K562 (cell line): Measurements from ENCODE around the gene IFI27L2. TPM values are rescaled to one million over a fixed set of nuclear protein-coding genes. Genes with fewer than 3 reads are reported as not detected.

Source experiments
- ATAC-seq: fragments of 200-7000 bp; cut with Tn5 transposase; 3 replicates; pipeline ENCODE4 v1.9.1; 2020; ENCODE audit warnings: moderate library complexity
- BruUV-seq: library from RNA; stranded (reverse); fragments of 400-500 nt; replicated peaks from 2 replicates; lab custom pipeline; 2021; lab: Mats Ljungman, UMichigan
- CTCF ChIA-PET: fragments of 300-600 bp; formaldehyde crosslinking; extraction: SDS; loops from one replicate; lab custom pipeline; 2021; ENCODE audit warnings: low intra/inter-chr PET ratio; lab: Yijun Ruan, JAX
- POLR2A ChIA-PET: fragments of 300-600, 350-650 bp; sonication (Branson Sonifier 250); formaldehyde crosslinking; extraction: SDS; loops from one replicate; lab custom pipeline; 2021; ENCODE audit warnings: antibody characterized with exemption, inconsistent platforms; lab: Yijun Ruan, JAX
- DNase-seq, 4 experiments: peaks; one replicate each; pipeline versions ENCODE4 v3.0.0 to v3.0.0-alpha.2; 2011 to 2018; ENCODE audit warnings: low spot score in 3 of 4, mixed read lengths in 3 of 4; ENCODE audit errors: extremely low read depth in 1 of 4
- FAIRE-seq: peaks from 2 replicates; lab custom pipeline; 2011; peaks lifted over from hg19 to GRCh38; lab: Jason Lieb, UNC
- H2AFZ ChIP-seq: 2 replicates; pipeline ENCODE4 v1.6.0; 2011; ENCODE audit warnings: low read depth, low read length, control low read depth, inconsistent platforms
- H3K27ac ChIP-seq: fragments of 200-600 bp; 3 replicates; pipeline ENCODE4 v1.8.0; 2011; ENCODE audit warnings: low read depth, mild to moderate bottlenecking, control low read depth, inconsistent platforms, low read length, moderate library complexity, mixed read lengths; ENCODE audit errors: extremely low read depth
- H3K27me3 ChIP-seq, 2 experiments: fragments of 300-600 bp in 1 of 2; 2 replicates in 1 of 2; 3 replicates in 1 of 2; pipeline versions ENCODE4 v1.6.0 to v1.8.0; 2011; ENCODE audit warnings: inconsistent platforms in 2 of 2, low read length in 2 of 2, mild to moderate bottlenecking in 1 of 2, mixed read lengths in 1 of 2, moderate library complexity in 1 of 2; ENCODE audit not compliant: control insufficient read depth in 2 of 2, insufficient read depth in 2 of 2
- H3K36me3 ChIP-seq: fragments of 300-600 bp; 3 replicates; pipeline ENCODE4 v1.8.0; 2011; ENCODE audit warnings: mild to moderate bottlenecking, low read length, inconsistent platforms; ENCODE audit not compliant: control insufficient read depth, insufficient read depth
- H3K4me1 ChIP-seq, 2 experiments: fragments of 200-600 bp in 1 of 2; replicated peaks in 1 of 2; 2 replicates in 1 of 2; 3 replicates in 1 of 2; pipeline versions ENCODE4 v1.5.1 to v1.8.0; 2011; ENCODE audit warnings: inconsistent platforms in 2 of 2, low read length in 2 of 2, mild to moderate bottlenecking in 1 of 2, mixed read lengths in 1 of 2, moderate library complexity in 1 of 2; ENCODE audit not compliant: control insufficient read depth in 2 of 2, insufficient read depth in 2 of 2
- H3K4me2 ChIP-seq: 2 replicates; pipeline ENCODE4 v1.6.1; 2011; ENCODE audit warnings: low read length, control low read depth, inconsistent platforms, mixed read lengths; ENCODE audit not compliant: insufficient read depth
- H3K4me3 ChIP-seq: fragments of 200-600 bp; sonication (generic), shearing (Covaris generic); 2 replicates; pipeline ENCODE4 v1.5.1; 2016; ENCODE audit warnings: control low read depth, inconsistent platforms
- H3K79me2 ChIP-seq: fragments of 200-600 bp; 3 replicates; pipeline ENCODE4 v1.8.0; 2011; ENCODE audit warnings: low read length, inconsistent platforms; ENCODE audit not compliant: control insufficient read depth, insufficient read depth
- H3K9ac ChIP-seq, 2 experiments: 2 replicates each; pipeline versions ENCODE4 v1.6.0 to v1.6.1; 2011; ENCODE audit warnings: low read depth in 2 of 2, low read length in 2 of 2, control low read depth in 1 of 2, inconsistent platforms in 1 of 2, mild to moderate bottlenecking in 1 of 2, mixed read lengths in 1 of 2; ENCODE audit not compliant: insufficient read depth in 1 of 2
- H3K9me1 ChIP-seq: one replicate; pipeline ENCODE4 v1.6.0; 2011; ENCODE audit warnings: inconsistent platforms, mild to moderate bottlenecking, low read length, moderate library complexity; ENCODE audit not compliant: control insufficient read depth, insufficient read depth
- H3K9me3 ChIP-seq: replicated peaks from 2 replicates; pipeline ENCODE4 v1.5.1; 2011; ENCODE audit warnings: low read depth, low read length, inconsistent platforms; ENCODE audit not compliant: control insufficient read depth, insufficient read depth
- H4K20me1 ChIP-seq: replicated peaks from 2 replicates; pipeline ENCODE4 v1.6.1; 2011; ENCODE audit warnings: low read length, inconsistent platforms, mixed read lengths; ENCODE audit not compliant: control insufficient read depth, insufficient read depth
- JUNB ChIP-seq: fragments of 450-650 bp; formaldehyde crosslinking; conservative IDR thresholded peaks from 2 replicates; pipeline ENCODE4 v1.4.0; 2020; ENCODE audit warnings: mild to moderate bottlenecking
- TBL1XR1 ChIP-seq, 2 experiments: IDR thresholded peaks; 2 replicates each; pipeline ENCODE4 v1.6.1; 2012; ENCODE audit warnings: improper control_type of control experiment in 2 of 2, low read length in 2 of 2, mild to moderate bottlenecking in 1 of 2
- TOE1 ChIP-seq, 2 experiments: fragments of 450-650 bp in 1 of 2; sonication (generic) in 1 of 2; formaldehyde crosslinking in 1 of 2; IDR thresholded peaks; 2 replicates each; pipeline versions ENCODE4 v1.7.1 to v1.8.0; 2016 to 2022; ENCODE audit warnings: borderline replicate concordance in 2 of 2, mild to moderate bottlenecking in 2 of 2, antibody characterized with exemption in 1 of 2, inconsistent platforms in 1 of 2, low read depth in 1 of 2, missing genetic modification reagents in 1 of 2, moderate library complexity in 1 of 2
- ZC3H4 ChIP-seq: sonication (generic); formaldehyde crosslinking; IDR thresholded peaks from 2 replicates; pipeline ENCODE4 v1.9.0; 2021; ENCODE audit warnings: missing genetic modification reagents, borderline replicate concordance
- ZNF354B ChIP-seq: fragments of 250-450 bp; sonication (Bioruptor Pico); IDR thresholded peaks from 2 replicates; pipeline ENCODE4 v1.4.0; 2020
- WGBS: fragments of 100-300 bp; shearing (Covaris generic); methylation state at CpG from one replicate; pipeline ENCODE4 v1.1.6; 2016; ENCODE audit warnings: low coverage, mixed read lengths; ENCODE audit not compliant: insufficient coverage; ENCODE audit errors: missing lambda C conversion rate; 5-methylcytosine and 5-hydroxymethylcytosine counted together
- in situ Hi-C: fragments of 300-500 bp; cut with MboI; formaldehyde crosslinking; loops from 4 replicates; pipeline ENCODE4 v1.15.0; 2018; ENCODE audit warnings: inconsistent platforms, mixed read lengths
- intact Hi-C: fragments of 100-400 bp; cut with micrococcal nuclease; formaldehyde crosslinking; loops from 2 replicates; pipeline ENCODE4 v1.14.2; 2022
- polyA plus RNA-seq, 8 experiments: library from polyadenylated mRNA; depleted of rRNA in 4 of 8; stranded (reverse) in 5 of 8; unstranded in 3 of 8; fragments of >200 nt; fragmentation: Nextera tagmentation in 2 of 8; fragmentation: Illumina TruSeq in 1 of 8; extraction: Ambion mirVana in 2 of 8; extraction: Trizol in 1 of 8; gene quantifications; 2 replicates each; pipeline versions ENCODE4 v1.2.1 to v1.2.3, GENCODE V29; 2011 to 2014; ENCODE audit warnings: inconsistent platforms in 1 of 8, missing spikeins in 1 of 8
- total RNA-seq, 7 experiments: library from RNA; depleted of rRNA in 6 of 7; stranded (reverse); fragments of >200 nt in 6 of 7; fragmentation: Illumina TruSeq in 2 of 7; extraction: Trizol in 2 of 7; gene quantifications; 2 replicates each; pipeline versions ENCODE4 v1.2.1 to v1.2.3, GENCODE V29; 2011 to 2021; ENCODE audit warnings: low replicate concordance in 1 of 7

Gene IFI27L2
- total and polyA plus RNA-seq, 9 of the 15 experiments (the other 6 are each of a cell fraction or from before 2014, with no cell fraction given) = 1.0 to 9.3 (median 4.1) TPM

DNA sequence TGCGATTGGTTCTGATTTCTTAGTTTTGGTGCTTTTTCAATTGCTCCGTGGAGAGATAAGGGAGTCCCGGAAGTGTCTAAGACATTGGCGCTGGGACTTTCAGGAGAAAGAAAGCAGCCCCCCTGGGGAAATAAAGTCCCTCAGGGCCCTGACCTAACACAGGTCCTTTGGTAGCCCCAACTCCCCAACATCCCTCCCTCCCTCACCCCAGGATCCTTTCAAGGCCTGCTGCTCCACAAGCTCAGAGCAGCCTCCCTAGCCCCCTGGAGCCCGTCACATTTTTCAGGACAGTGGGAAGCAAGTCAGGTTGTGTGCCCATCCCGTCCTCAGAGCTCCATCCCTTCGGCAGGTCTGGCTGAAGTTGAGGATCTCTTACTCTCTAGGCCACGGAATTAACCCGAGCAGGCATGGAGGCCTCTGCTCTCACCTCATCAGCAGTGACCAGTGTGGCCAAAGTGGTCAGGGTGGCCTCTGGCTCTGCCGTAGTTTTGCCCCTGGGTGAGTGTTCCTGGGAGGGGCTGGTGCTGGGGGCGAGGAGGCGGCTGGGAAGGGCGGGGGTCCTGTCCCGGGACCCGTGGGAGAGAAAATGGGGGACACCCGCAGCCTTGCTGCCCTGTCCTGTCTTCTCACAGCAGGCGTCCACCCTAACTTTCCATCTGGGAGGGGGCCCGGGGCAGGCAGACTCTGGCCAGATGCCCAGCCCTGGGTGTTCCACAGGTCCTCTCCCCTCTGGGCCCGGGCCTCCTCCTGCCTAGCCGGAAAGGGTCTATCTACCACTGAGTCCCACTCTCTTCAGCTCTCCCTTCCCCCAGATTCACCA, 17.9 kb downstream of the IFI27L2 start:
- intact Hi-C loops (no loop called here), in situ Hi-C loops (no loop called here)
- no peak for FAIRE-seq
- ChIA-PET CTCF (no interaction called here), POLR2A (interaction anchor here (1.3 kb wide), 1 partner anchor 13 kb away, joined by 5 read pairs; no protein-coding TSS in a partner anchor)
- Histone ChIP-seq H3K4me1 (peaks cover 8 to 16% of the 10 kb centered on the region in 2 experiments; a peak in 4 of 5 replicates), H3K4me3 (no peak overlapping the region), H3K27ac (no peak overlapping the region), H2AFZ (no peak overlapping the region), H3K9me3 (no peaks in the 10 kb centered on the region), H3K9me1 (peaks cover 3% of the 10 kb centered on the region), H3K36me3 (no peaks in the 10 kb centered on the region), H3K27me3 (peaks cover 2 to 21% of the 10 kb centered on the region in 2 experiments; a peak in 1 of 5 replicates), H3K9ac (no peak overlapping the region; a peak in 1 of 4 replicates), H3K79me2 (no peaks in the 10 kb centered on the region), H3K4me2 (peak overlapping the region; percentile 50; the same call in 1 of the 2 replicates), H4K20me1 (no peaks in the 10 kb centered on the region; the same call in 1 of the 2 replicates)
- DNase-seq = no peak
- ATAC-seq = no peak
- no peak for TF ChIP-seq ZC3H4
- TF ChIP-seq TOE1 (IDR thresholded peaks at IDR 0.05; ENCODE audit: borderline replicate concordance) = no peak
- TF ChIP-seq TOE1 (CRISPR knock-in tag; IDR thresholded peaks at IDR 0.05; ENCODE audit: borderline replicate concordance, low read depth) = no peak
- no peak for TF ChIP-seq JUNB (CRISPR knock-in tag)
- no peak for TF ChIP-seq TBL1XR1 (IDR thresholded peaks at IDR 0.05; ENCODE audit: low read length in 2 of 2)
- no peak for TF ChIP-seq ZNF354B (CRISPR knock-in tag)
- 47% methylated on average over 9 of the region's 20 CpGs for WGBS
- BruUV-seq = no TSS peak
